AG08395 (cell line): ENCODE results near the gene FAM89B.

Experiments
- DNase-seq: peaks from one replicate; pipeline ENCODE4 v3.0.0; 2012; ENCODE audit warnings: mixed read lengths, low spot score

FAM89B gene

DNA sequence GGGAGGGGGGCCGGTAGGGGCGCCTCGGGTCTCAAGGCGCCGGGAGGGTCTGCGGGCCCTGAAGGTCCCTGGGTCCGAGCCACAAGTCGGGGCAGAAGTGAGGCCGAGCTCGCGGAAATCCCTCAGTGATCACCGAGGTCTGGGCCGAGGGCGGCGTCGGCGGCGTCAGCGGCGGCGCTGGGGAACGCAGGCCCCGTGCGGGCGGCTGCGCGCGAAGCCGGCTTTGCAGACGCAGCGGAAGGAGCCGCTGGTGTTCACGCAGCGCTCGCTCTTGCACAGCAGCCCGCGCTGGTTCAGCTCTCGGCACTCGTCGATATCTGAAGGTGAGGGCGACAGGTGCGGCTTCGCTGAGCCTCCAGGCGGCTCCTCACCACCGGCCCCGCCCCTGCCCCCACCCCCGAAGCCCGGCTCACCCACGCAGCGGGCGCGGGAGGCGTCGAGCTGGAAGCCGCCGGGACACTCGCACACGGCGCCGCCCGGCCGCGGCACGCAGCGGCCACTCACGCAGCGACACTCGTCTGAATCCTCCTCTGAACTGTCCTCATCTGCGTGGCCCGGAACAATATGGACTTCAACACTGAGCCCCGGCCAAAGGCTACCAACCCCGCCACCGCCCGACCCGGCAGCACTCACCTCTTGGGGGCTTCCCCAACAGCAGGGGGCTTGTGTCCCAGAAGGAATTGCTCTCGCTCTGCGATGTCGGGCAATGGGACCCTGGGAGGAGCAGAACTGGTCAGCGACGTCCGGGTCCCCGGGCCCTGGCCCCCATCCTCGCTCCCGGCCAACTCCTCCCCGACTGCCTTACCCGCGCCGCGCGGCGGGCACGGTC, 33.2 kb upstream of the FAM89B start:
- DNase-seq = no peak

DNA sequence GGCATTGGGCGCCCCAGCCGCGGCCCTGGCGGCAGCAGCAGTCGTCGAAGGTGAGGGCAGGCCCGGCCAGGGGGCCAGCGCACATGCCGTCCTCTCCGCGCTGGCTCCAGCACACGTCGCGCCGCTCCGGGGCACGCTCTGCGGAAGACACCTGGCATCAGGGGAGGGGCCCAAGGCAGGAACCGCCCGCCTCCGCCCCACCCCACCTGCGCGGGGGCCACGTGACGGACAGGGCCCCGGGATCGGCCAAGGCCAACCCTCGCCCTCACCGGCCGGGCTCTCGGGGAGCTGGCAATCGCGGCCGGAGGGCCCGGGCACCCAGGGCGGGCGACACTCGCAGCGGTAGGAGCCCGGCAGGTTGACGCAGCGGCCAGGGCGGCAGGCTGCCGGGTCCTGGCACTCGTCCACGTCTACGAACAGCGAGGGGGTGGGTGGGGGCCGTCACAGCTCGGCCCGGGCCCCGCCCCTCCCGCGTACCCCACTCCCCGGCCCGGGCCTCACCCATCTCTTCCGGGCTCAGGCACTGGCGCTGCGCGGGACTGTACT, 32.5 kb upstream of the FAM89B start:
- DNase-seq = no peak

DNA sequence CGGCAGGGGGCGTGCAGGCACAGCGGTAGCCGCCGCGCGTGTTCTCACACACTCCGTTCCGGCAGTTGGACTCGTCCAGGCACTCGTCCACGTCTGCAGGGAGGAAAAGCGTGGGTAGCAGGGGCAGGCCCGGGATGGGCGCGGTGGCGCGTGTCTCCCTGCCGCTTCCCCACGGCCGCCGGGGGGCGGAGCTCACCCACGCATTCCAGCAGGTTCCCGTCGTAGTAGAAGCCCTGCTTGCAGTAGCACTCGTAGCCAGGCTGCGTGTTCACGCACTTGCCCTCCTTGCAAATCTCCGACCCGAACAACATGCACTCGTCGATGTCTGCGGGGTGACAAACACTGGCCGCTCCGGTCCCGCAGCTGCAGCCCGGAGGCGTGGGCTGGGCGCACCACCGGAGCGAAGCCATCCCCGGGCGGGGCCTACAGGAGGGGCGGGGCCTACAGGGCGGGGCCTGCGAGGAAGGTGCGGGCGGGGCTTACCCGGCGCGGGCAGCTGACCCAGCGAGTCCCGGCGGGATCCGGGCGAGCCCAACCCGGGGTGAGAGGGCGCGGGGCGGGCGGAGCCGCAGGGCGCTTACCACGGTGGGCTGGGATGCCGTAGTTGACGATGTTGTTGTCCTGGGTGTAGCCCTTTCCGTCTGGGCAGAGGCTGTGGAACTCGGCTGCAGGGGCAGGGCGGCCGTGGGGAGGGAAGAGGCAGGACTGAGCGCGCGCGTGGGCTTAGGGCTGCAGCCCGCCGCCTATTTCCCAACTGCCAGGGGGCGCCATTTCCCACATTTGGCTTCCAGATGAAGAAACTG, 31.8 kb upstream of the FAM89B start:
- DNase-seq = peak; percentile 96

DNA sequence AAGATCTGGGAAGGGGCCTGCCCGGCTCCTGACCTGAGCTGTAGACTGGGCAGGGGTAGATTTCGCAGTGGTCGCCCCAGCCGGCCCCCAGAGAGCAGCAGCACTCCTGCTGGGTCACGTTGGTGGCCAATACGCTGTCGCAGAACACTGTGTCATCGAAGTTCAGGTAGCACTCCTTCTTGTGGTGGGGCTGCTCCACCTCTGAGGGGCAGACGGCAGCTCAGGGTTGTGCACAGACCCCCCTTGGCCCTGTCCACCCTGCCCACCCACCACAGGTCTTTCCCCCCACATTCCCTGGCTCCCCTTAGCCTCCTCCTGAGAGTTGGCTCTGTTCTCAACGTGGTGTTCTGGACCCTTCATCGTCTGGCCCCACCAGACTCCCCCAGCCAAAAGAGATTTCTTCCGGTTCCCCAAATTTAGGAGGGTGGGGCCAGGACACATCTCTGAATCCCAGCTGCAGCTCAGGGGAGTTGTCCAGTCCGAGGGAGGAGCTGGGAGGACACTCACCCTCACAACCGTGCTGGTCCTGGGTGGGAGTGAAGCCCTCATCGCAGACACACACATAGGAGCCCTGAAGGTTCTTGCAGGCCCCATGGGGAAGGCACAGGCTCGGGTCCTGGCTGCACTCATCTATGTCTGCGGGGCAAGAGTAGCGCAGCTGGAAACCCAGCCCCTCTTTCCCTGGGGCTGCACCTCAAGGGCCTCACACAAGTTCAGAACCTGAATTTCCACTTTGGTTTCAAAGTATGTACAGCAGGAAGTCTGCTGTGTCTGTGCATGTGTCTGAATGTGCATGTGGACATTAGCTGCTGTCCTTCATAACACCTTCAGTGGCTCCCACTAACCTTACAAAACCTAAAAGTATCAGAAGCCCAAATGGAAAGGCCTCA, 31.0 kb upstream of the FAM89B start:
- DNase-seq = no peak

DNA sequence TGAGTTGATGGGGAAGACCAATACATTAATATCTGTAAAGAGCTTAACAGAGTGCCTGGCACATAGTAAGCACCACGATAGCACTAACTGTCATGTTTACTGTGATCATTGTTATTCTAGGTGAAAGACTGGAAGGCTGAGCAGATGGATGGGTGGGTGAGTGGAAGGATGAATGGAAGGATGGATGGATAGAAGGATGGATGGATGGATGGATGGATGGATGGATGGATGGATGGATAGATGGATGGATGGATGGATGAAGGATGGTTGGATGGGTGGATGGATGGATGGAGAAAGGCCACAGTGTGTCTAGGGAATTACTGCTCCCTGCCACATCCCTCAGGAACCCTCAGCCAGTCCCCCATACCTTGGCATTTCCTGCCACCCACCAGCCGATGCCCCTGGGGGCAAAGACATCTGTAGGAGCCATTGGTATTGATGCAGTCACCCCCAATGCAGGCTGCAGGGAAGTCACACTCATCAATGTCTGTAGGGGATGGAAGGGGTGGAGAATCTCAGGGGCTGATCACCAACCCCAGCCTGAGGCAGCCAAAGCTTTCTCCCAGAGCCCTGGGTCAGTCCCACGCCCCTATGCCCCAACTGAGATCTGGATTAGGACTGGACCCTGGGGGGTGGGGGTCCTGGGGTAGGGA, 29.5 kb upstream of the FAM89B start:
- no peak for DNase-seq

DNA sequence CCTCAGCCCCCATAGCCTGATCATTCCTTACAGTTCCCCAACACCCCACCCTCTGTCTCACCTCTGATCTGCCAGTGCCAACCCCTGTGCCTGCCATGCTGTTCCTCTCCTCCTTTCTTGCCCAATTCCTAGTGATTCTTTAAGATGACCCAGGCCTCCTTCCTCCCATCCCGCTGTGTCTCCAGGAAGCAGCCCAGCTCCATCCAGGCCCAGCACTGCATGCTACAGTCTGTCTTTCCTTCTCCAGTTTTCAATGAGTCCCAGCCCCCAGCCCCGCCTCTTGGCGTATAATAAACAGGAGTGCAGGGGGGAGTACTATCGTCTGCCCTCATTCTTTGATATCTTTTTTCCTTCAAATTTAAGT, 26.5 kb upstream of the FAM89B start:
- DNase-seq = no peak

DNA sequence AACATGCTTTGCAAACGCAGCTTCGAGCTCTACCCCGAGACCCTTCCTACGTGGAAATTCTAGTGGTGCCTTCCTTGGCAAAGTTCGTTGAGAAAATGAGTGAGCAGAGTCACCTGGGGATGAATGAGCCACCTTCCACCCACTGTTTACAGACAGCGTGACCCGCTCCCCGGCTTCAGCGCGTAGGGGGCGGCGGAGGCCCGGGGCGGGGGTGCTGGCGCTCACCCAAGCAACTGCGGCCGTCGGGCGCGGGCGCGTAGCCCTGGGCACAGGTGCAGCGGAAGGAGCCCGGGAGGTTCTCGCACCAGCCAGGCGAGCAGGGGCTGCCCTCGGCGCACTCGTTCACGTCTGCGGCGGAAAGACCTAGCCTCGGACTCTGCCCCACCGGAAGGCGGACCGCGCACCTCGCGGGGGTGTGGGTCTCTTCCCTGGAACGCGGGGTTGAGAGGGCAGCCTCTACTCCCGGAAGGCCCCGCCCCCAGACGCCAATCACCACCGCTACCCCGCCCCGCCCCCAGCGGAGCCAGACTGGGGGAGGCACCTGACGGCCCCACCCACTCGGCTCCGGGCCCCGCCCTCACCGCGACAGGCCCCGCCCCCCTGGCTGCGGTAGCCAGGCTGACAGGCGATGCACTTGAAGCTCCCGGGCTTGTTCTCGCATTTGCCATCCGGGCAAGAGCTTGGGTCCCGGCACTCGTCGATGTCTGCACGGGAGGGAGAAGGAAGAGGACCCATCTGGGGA, 25.9 kb upstream of the FAM89B start:
- DNase-seq = no peak

DNA sequence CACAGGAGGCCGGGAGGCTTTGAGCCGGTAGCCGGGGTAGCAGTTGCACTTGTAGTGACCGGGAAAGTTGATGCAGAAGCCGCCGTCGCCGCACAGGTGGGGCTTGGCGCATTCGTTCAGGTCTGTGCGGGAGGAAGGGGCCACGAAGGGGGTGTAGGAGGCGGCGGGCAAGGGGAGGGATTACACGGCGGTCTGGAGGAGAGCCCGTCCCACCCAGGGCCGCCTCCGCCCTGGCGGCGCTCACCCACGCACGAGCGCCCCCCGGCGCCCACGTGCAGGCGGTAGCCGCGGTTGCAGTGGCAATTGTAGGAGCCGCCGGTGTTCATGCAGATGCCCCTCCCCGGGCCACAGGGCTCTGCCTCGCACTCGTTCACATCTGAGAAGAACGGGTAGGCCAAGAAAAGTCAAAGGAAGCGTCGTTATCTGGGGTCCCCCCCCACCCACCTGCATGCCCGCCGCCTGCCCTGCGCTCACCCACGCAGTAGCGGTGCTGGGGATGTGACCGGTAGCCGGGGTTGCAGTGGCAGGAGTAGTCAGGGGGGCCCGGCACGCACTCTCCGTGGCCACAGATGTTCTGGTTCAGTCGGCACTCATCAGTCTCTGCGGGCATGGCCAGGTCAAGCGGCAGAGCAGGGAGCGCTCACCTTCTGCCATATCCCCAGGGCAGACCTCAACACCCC, 24.8 kb upstream of the FAM89B start:
- DNase-seq = no peak

DNA sequence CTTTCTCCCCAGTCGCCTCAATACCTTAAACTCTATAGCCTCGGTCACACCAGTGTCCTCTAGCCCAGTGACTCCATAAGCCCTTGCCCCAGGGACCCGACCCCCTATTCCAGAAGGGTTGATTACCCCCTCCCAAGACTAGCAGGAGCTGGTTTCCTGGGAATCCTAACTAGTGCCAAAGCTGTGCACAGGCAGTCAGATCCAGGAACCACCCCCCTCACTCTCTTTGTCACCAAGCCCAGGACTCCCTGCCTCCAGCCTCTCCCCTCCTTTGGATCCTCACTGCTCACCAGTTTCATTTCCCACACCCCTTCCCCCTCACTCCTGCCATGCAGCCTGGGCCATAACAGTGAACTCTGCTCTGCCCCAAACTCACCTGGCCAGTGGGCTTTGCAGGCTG, 23.9 kb upstream of the FAM89B start:
- no peak for DNase-seq

DNA sequence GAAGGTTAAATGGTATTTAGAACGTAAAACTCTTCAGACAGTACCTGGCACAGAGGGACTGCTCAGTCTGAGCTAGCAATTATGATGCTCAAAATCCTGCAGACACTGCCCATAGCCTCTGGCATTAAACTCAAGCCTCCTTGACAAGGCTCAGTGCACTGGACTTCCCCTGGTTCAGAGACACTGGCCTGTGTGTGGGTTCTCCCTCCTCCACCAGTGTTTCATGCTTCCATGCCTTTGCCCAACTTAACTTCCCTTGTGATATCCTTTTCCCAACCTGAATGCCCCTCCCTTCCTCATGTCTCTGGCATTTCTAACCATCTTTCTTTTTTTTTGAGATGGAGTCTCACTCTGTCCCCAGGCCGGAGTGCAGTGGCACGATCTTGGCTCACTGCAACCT, 23.2 kb upstream of the FAM89B start:
- DNase-seq = no peak

DNA sequence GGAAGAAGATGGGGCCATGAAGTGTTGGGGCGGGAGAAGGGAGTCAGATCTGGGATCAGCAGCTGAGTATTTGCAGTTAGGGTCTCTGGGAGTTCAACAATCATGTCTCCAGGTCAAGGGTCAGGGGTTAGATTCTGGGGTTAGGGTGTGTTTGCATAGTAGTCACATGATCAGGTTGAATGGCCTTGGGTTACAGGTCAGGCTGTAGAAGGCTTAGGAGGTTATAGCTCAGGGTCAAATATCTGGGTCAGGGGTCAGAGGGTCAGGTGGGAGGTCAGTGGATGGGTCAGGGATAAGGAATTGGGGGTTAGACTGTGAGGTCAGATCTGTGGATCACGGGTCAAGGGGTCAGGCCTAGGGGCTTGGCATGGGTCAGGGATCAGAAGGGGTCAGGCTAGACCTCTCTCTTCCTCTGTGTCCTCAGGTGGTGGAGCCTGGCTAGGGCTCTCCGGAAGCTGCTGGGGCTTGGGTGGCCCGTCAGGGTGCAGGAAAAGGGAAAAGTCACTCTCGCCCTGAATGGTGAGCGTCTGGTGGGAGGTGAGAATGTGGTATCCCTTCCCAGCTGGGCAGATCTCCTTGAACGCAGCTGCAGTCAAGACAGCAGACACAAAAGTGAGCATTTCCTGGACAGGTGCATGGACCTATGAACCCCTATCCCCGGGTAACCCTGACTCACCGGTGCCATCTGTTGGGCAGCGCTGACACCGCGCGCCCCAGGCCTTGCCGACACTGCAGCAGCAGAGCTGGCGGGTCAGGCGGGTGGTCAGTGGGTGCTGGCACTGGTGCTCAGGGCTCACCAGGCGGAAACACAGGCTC, 20.6 kb upstream of the FAM89B start:
- no peak for DNase-seq

DNA sequence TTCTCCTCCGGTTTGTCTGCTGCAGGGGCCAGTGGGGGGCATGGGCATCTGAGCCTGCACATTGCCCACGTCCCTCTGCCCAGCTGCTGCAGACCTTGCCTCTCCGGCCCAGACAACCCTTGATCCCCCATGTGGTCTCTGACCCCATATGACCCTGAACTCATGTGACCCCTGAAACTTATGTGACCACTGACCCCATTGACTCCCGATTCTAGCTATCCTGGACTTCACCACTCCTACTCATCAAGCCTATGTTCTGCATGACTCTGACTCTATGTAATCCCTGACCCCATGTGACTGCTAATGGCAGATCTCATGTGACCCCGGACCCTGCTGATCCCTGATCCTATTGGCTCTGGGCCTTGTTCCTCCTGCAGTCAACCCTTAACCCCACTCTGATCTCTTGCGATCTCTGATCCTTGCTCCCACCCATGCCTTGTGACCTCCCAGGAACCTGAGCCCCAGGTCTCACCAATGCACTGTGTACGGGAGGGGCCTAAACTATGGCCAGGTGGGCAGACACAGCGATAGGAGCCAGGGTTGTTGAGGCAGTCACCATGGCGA, 19.9 kb upstream of the FAM89B start:
- DNase-seq = no peak

DNA sequence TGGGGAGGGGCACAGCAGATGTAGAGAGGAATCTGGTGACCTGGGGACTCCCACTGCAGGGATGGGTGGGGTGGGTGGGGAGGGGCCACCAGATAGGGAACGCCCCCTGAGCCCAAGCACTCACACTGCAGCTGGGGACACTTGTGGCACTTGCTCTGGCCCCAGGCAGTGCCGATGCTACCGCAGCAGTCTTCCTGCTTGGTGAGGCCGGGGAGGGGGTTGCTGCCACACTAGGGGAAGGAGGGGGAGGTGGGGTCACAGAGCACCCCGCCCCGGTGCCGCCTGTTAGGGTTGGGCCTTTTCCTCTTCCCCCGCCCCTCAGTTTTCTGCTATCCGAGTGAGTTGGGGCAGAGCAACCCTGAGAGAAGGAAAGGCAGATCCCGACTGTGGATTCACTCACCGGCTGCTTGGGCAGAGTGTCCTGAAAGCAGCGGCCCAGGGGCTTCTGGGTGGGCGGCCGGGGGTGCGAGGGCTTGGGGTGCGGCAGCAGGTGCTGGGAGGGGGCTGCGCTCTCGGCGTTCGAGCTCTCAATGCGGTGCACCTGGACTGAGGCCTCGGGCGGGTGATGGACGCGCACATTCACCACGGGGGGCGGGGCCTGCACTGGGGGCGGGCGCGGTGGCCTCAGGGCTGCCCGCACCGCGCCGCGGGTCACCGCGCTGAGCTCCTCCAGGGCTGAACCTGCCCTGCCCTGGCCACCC, 18.9 kb upstream of the FAM89B start:
- DNase-seq = no peak

DNA sequence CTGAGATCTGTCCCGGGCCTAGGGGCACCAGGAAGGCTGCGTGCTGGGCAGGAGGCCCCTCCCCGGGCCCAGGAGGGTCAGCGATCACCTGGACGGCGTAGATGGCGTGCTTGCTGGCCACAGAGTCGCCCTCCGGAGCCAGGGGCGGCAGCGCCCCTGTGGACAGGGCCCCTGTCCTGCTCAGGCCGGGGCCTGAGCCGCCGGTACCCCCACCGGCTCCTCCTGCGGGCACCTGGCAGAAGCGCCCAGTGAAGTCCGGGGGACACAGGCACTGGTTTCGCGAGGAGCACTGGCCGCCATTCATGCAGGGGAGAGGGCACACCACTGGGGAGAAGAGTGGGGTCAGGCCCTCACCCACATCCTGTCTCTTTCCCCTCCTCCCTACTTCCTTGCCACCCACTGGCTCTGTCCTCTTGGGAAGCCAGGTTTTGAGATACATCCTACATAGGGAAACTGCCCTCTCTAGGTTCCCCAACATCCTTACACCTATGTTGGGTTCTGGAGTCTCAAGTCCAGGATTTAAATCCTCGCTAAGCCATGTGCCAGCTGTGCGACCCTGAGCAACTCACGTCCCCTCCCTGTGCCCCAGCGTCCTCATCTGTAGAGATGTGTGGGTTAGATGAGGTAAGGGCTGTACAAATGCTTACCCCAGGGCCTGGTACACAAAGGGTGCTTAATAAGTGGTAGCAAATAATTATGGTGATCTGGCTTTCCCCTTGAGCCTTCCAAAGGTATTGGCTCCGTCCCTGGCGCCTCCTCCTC, 18.1 kb upstream of the FAM89B start:
- DNase-seq = no peak

DNA sequence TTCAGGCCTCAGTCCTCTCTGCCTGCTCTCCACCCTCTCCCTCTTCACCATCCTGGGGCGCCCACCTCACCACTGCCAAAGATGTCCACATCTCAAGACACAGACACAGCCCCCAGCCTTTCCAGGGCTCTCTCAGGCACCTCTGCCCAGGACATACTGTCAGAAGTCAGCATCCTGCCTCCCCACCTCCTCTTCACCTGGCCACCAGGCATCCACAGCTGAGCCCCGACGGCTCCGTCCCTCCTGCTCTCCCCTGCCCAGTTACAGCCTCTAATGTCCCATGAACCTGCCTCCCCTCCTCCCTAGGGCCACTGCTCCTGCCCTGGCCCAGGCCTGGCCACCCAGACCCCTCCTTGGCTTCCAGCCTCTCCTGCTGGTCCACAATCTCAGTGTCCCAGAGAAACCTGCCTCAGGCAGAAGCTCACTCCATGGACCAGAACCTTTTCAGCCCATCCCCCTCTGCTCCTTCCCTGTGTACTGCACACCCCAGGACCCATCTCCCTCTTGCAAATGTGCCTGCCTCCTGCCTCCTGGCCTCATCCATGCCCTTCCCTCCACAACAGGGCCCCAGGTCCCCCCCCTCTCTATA, 17.4 kb upstream of the FAM89B start:
- DNase-seq = no peak

DNA sequence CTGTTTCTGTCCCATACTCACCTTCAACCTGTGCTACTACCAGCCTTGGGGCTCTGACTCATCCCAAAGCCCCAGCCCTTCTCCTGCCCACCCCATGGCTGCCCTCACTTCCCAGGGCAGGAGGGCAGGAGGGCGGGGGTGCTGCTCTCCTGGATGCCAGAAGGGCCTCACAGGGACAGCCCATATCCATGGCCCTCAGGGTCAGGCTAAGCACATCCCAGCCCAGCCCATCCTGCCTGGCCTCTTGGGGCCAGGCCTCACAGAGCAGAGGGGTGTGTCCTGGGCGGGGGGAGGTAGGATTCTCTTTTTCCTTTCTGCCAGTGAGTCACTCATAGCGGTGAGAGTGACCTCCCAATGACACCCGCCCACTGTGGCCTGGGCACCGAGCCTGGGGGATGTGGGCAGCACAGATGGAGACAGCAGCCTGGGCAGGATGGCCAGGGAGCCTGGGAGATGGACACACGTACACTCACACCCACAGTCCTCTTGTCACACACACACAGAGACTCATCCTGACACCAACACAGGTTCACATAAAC, 16.6 kb upstream of the FAM89B start:
- DNase-seq = peak; percentile 94
